ENCODE results near the gene MGAT3. TPM values are rescaled to one million over a fixed set of nuclear protein-coding genes. Genes with fewer than 3 reads are reported as not detected.

MGAT3 gene
- total and polyA plus RNA-seq, 2 donors (not counting 3 experiments of a cell fraction or from before 2014, with no cell fraction given) = not detected

DNA sequence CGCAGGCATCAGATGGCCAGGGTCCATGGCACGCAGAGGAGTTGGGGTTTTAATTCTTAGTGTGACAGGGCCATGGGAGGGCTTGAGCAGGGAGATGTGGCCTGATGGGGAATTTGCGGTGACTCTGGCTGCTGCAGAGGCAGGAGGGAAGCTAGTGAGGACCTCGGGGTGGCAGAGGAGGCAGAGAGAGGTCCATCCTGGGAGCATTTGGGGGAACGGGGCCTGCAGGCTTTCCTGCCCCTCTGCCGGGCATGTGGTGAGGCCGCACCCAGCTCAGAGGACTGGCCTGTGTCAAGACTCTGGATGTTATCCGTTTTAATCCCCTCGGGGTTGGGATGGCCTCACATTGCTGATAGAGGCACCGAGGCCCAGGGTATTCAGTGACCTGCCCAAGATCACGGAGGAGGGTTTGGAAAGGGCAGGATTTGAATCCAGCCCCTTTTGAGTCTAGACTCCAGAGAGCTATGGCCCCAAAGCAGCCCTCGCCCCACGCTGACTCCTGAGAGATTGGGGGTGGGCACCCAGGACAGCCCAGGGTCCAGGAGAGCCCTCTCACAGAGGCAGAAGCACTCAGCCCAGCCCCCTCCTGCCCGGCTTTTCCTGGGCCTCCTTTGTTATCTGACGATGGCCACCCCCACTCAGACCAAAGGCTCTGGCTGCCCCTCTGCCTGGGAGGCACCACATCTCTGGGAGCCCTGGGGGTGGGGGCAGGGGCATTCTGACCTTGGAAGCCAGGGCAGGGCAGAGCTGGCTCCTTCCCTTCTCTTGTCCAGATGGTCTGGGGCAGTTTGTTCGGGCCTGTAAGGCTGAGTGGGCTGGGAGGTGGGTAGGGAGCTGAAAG, 13.9 kb downstream of the MGAT3 start:
- Histone ChIP-seq H2AFZ (ENCODE audit: low read depth, low read length) (no peak overlapping the region), H3K9me3 (replicated peaks; ENCODE audit: control insufficient read depth, insufficient read depth, low read length) (no peaks in the 10 kb centered on the region), H3K36me3 (ENCODE audit: control insufficient read depth in 2 of 2, extremely low read depth in 1 of 2, insufficient read depth in 2 of 2, low read length in 2 of 2) (no peaks in the 10 kb centered on the region), H3K4me3 (replicated peaks in 1 of 3; ENCODE audit: insufficient read depth in 1 of 3, low read depth in 1 of 3, low read length in 3 of 3) (no peak overlapping the region), H3K27me3 (ENCODE audit: control insufficient read depth in 2 of 2, insufficient read depth in 2 of 2, low read length in 2 of 2) (no peaks in the 10 kb centered on the region), H3K4me1 (ENCODE audit: control insufficient read depth, extremely low read depth, insufficient read depth, low read length) (peaks cover 3% of the 10 kb centered on the region), H3K79me2 (ENCODE audit: control insufficient read depth, insufficient read depth, low read length) (no peaks in the 10 kb centered on the region), H3K4me2 (ENCODE audit: insufficient read depth, low read length) (no peak overlapping the region), H3K9ac (replicated peaks; ENCODE audit: extremely low read depth, insufficient read depth, low read length) (no peak overlapping the region), H3K9me1 (replicated peaks; ENCODE audit: control insufficient read depth, extremely low read depth, insufficient read depth, low read length) (no peaks in the 10 kb centered on the region), H4K20me1 (replicated peaks; ENCODE audit: control insufficient read depth, extremely low read depth, insufficient read depth, low read length) (no peaks in the 10 kb centered on the region), H3K27ac (ENCODE audit: insufficient read depth, low read depth, low read length) (no peak overlapping the region)
- DNase-seq (ENCODE audit: low read depth, low spot score) = no peak
- FAIRE-seq = no peak
- ChIA-PET POLR2A (no interaction called here), CTCF (no interaction called here)
- no TSS peak for BruUV-seq (replicated peaks)
- TF ChIP-seq, protein P1, sequence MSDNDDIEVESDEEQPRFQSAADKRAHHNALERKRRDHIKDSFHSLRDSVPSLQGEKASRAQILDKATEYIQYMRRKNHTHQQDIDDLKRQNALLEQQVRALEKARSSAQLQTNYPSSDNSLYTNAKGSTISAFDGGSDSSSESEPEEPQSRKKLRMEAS (IDR thresholded peaks at IDR 0.05; ENCODE audit: insufficient read depth, insufficient read length) = no peak
- dilution Hi-C loops (cut with MboI; ENCODE audit: extremely low pct_ligation_motif_present, low sequenced_read_pairs) = no loop called here
- intact Hi-C loops (cut with micrococcal nuclease) = no loop called here

- TF ChIP-seq, protein P1 (IDR thresholded peaks at IDR 0.05; ENCODE audit: insufficient read depth, insufficient read length) = no peak
- no peak for TF ChIP-seq JUN (IDR thresholded peaks at IDR 0.05; ENCODE audit: borderline replicate concordance, insufficient read depth, insufficient read length, low read depth)
- TF ChIP-seq FOS (IDR thresholded peaks at IDR 0.05; ENCODE audit: borderline replicate concordance, insufficient read depth, low read length) = no peak
- no peak for TF ChIP-seq MYC (IDR thresholded peaks at IDR 0.05; ENCODE audit: low read depth, low read length)
- no peak for TF ChIP-seq POLR2A (IDR thresholded peaks at IDR 0.05; ENCODE audit: low read depth, low read length)
- TF ChIP-seq, protein P2, sequence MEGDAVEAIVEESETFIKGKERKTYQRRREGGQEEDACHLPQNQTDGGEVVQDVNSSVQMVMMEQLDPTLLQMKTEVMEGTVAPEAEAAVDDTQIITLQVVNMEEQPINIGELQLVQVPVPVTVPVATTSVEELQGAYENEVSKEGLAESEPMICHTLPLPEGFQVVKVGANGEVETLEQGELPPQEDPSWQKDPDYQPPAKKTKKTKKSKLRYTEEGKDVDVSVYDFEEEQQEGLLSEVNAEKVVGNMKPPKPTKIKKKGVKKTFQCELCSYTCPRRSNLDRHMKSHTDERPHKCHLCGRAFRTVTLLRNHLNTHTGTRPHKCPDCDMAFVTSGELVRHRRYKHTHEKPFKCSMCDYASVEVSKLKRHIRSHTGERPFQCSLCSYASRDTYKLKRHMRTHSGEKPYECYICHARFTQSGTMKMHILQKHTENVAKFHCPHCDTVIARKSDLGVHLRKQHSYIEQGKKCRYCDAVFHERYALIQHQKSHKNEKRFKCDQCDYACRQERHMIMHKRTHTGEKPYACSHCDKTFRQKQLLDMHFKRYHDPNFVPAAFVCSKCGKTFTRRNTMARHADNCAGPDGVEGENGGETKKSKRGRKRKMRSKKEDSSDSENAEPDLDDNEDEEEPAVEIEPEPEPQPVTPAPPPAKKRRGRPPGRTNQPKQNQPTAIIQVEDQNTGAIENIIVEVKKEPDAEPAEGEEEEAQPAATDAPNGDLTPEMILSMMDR (IDR thresholded peaks at IDR 0.05; ENCODE audit: extremely low read depth in 1 of 2, insufficient read depth in 1 of 2, low read depth in 1 of 2, low read length in 2 of 2) = no peak
- TF ChIP-seq EZH2 (IDR thresholded peaks at IDR 0.05; ENCODE audit: borderline replicate concordance, low read depth, low read length, severe bottlenecking) = no peak
- no peak for TF ChIP-seq POLR2AphosphoS5 (IDR thresholded peaks at IDR 0.05; ENCODE audit: insufficient read depth, low read depth, low read length)
- TF ChIP-seq GATA2 (IDR thresholded peaks at IDR 0.05; ENCODE audit: insufficient read depth, insufficient read length, low read depth, low read length) = no peak
- ChIA-PET POLR2A (no interaction called here), CTCF (interaction anchor here (0.8 kb wide), 2 partner anchors 43 to 57 kb away, joined by 3 read pairs; no protein-coding TSS in a partner anchor)
- no peaks in the 10 kb centered on the region for H3K36me3 ChIP-seq (ENCODE audit: control insufficient read depth in 2 of 2, extremely low read depth in 1 of 2, insufficient read depth in 2 of 2, low read length in 2 of 2)
- intact Hi-C loops (cut with micrococcal nuclease) = no loop called here
- no peaks in the 10 kb centered on the region for H3K9me1 ChIP-seq (replicated peaks; ENCODE audit: control insufficient read depth, extremely low read depth, insufficient read depth, low read length)
- no peaks in the 10 kb centered on the region for H3K27me3 ChIP-seq (ENCODE audit: control insufficient read depth in 2 of 2, insufficient read depth in 2 of 2, low read length in 2 of 2)
- peak overlapping the region; percentile 20 for H2AFZ ChIP-seq (ENCODE audit: low read depth, low read length)
- H3K27ac ChIP-seq (ENCODE audit: insufficient read depth, low read depth, low read length) = no peak overlapping the region
- no peaks in the 10 kb centered on the region for H4K20me1 ChIP-seq (replicated peaks; ENCODE audit: control insufficient read depth, extremely low read depth, insufficient read depth, low read length)
- BruUV-seq (replicated peaks) = no TSS peak
- H3K9me3 ChIP-seq (replicated peaks; ENCODE audit: control insufficient read depth, insufficient read depth, low read length) = no peaks in the 10 kb centered on the region
- H3K9ac ChIP-seq (replicated peaks; ENCODE audit: extremely low read depth, insufficient read depth, low read length) = no peak overlapping the region
- FAIRE-seq (peak; percentile 26), DNase-seq (ENCODE audit: low read depth, low spot score) (peak; percentile 8)
- H3K4me3 ChIP-seq (replicated peaks in 1 of 3; ENCODE audit: insufficient read depth in 1 of 3, low read depth in 1 of 3, low read length in 3 of 3) = no peak overlapping the region
- H3K4me1 ChIP-seq (ENCODE audit: control insufficient read depth, extremely low read depth, insufficient read depth, low read length) = peaks cover 3% of the 10 kb centered on the region
- dilution Hi-C loops (cut with MboI; ENCODE audit: extremely low pct_ligation_motif_present, low sequenced_read_pairs) = no loop called here
- no peaks in the 10 kb centered on the region for H3K79me2 ChIP-seq (ENCODE audit: control insufficient read depth, insufficient read depth, low read length)
- no peak overlapping the region for H3K4me2 ChIP-seq (ENCODE audit: insufficient read depth, low read length)
Measured at GRCh38 chr22:39471381-39472141, 14.7 kb downstream of the MGAT3 start.

All from endothelial cell of umbilical vein (primary cell).